SK-N-MC (cell line): ENCODE data around the gene MED22.
"Not testable (repeated sequence)": the region's sequence is repeated elsewhere in the genome, so short reads cannot be mapped to it uniquely, and the experiment has no call there.

Source experiments
- DNase-seq: peaks from one replicate; pipeline ENCODE4 v3.0.0-alpha.2; 2011; ENCODE audit warnings: low read depth, low spot score
- H3K27ac ChIP-seq: fragments of 200-600 bp; sonication (generic); 2 replicates; pipeline ENCODE4 v1.5.1; 2016; ENCODE audit warnings: mixed run types
- H3K36me3 ChIP-seq: fragments of 200-600 bp; sonication (generic); 2 replicates; pipeline ENCODE4 v1.6.1; 2017; ENCODE audit warnings: antibody characterized with exemption, low read length, mixed read lengths; ENCODE audit not compliant: insufficient read depth
- H3K4me3 ChIP-seq: fragments of 200-600 bp; sonication (generic); 2 replicates; pipeline ENCODE4 v1.5.1; 2016
- H3K9ac ChIP-seq: fragments of 200-600 bp; sonication (generic); 2 replicates; pipeline ENCODE4 v1.8.0; 2017; ENCODE audit warnings: mixed run types, mixed read lengths; ENCODE audit not compliant: insufficient read length
- H3K9me3 ChIP-seq: fragments of 200-600 bp; sonication (generic); 2 replicates; pipeline ENCODE4 v1.6.1; 2017; ENCODE audit warnings: low read depth, mild to moderate bottlenecking, antibody characterized with exemption, low read length, moderate library complexity, mixed read lengths
- EZH2 ChIP-seq: fragments of 200-600 bp; sonication (generic); IDR thresholded peaks from one replicate; pipeline ENCODE4 v1.6.1; 2017; ENCODE audit warnings: antibody characterized with exemption
- FOXP2 ChIP-seq: optimal IDR thresholded peaks from 2 replicates; pipeline ENCODE3; 2011; ENCODE audit warnings: mild to moderate bottlenecking, moderate library complexity; ENCODE audit not compliant: insufficient read depth; ENCODE audit errors: extremely low read length, control extremely low read depth
- POLR2AphosphoS5 ChIP-seq: IDR thresholded peaks from 2 replicates; pipeline ENCODE4 v1.6.1; 2012; ENCODE audit warnings: mild to moderate bottlenecking, low read depth, low read length, borderline replicate concordance

Gene MED22

GRCh38 chr9:133347985-133348717 is at the start of gene MED22, which contains the start of gene RPL7A:
Gene MED22, minus strand, starts transcription at chr9:133348131. Its CDS starts 1,469 bp downstream, at chr9:133346662.
Gene RPL7A, plus strand, starts transcription at chr9:133348218. Its CDS starts 26 bp downstream, at chr9:133348244.
- Histone ChIP-seq H3K9ac (peak within 1 kb of the TSS; percentile 98), H3K36me3 (peaks cover 78% of the 10 kb centered on the region), H3K4me3 (peak within 1 kb of the TSS; percentile 93), H3K27ac (peak within 1 kb of the TSS; percentile 97), H3K9me3 (no peaks in the 10 kb centered on the region)
- TF ChIP-seq POLR2AphosphoS5 (peak; percentile 99), EZH2 (no peak), FOXP2 (peak; percentile 42)
- peak; percentile 93 for DNase-seq

GRCh38 chr9:133397370-133397769 is 49.4 kb upstream of the MED22 start:
- Histone ChIP-seq H3K36me3 (no peaks in the 10 kb centered on the region), H3K9ac (no peak overlapping the region), H3K9me3 (no peaks in the 10 kb centered on the region), H3K27ac (no peak overlapping the region), H3K4me3 (no peak overlapping the region)
- DNase-seq = no peak
- TF ChIP-seq EZH2 (no peak), FOXP2 (no peak), POLR2AphosphoS5 (no peak)

- no peaks in the 10 kb centered on the region for H3K9me3 ChIP-seq
- no peak for TF ChIP-seq EZH2
- no peak for TF ChIP-seq POLR2AphosphoS5
- TF ChIP-seq FOXP2 = no peak
- H3K4me3 ChIP-seq = no peak overlapping the region
- no peaks in the 10 kb centered on the region for H3K36me3 ChIP-seq
- H3K27ac ChIP-seq = no peak overlapping the region
- no peak overlapping the region for H3K9ac ChIP-seq
- DNase-seq = no peak
These were observed 49.0 kb upstream of the MED22 start for GRCh38 chr9:133396952-133397351.

GRCh38 chr9:133394687-133395271 is 46.8 kb upstream of the MED22 start:
- Histone ChIP-seq H3K27ac (no peak overlapping the region), H3K4me3 (no peak overlapping the region), H3K9me3 (no peaks in the 10 kb centered on the region), H3K9ac (no peak overlapping the region), H3K36me3 (no peaks in the 10 kb centered on the region)
- TF ChIP-seq POLR2AphosphoS5 (no peak), FOXP2 (no peak), EZH2 (no peak)
- no peak for DNase-seq

- Histone ChIP-seq H3K4me3 (no peak overlapping the region), H3K36me3 (no peaks in the 10 kb centered on the region), H3K9ac (no peak overlapping the region), H3K27ac (no peak overlapping the region), H3K9me3 (no peaks in the 10 kb centered on the region)
- TF ChIP-seq FOXP2 = no peak
- TF ChIP-seq POLR2AphosphoS5 = no peak
- TF ChIP-seq EZH2 = no peak
- no peak for DNase-seq
These were observed 45.5 kb upstream of the MED22 start for GRCh38 chr9:133393399-133393798.

- not testable (repeated sequence) for H3K9ac ChIP-seq, H3K4me3 ChIP-seq, H3K36me3 ChIP-seq, H3K27ac ChIP-seq, DNase-seq, H3K9me3 ChIP-seq
These were observed 44.4 kb upstream of the MED22 start for GRCh38 chr9:133392308-133392707.

- H3K4me3 ChIP-seq, DNase-seq, H3K9ac ChIP-seq, H3K27ac ChIP-seq, H3K36me3 ChIP-seq, H3K9me3 ChIP-seq: not testable (repeated sequence)
These were observed 43.5 kb upstream of the MED22 start for GRCh38 chr9:133391449-133391848.

- DNase-seq = no peak
- Histone ChIP-seq H3K4me3 (no peak overlapping the region), H3K27ac (no peak overlapping the region), H3K9me3 (no peaks in the 10 kb centered on the region), H3K36me3 (no peaks in the 10 kb centered on the region), H3K9ac (no peak overlapping the region)
- TF ChIP-seq POLR2AphosphoS5 (no peak), EZH2 (no peak), FOXP2 (no peak)
These were observed 42.8 kb upstream of the MED22 start for GRCh38 chr9:133390713-133391112.

- no peaks in the 10 kb centered on the region for H3K9me3 ChIP-seq
- TF ChIP-seq FOXP2 = no peak
- no peak for TF ChIP-seq EZH2
- TF ChIP-seq POLR2AphosphoS5 = no peak
These were observed 41.6 kb upstream of the MED22 start for GRCh38 chr9:133389562-133389961.

GRCh38 chr9:133389025-133389557 is 41.2 kb upstream of the MED22 start:
- H3K4me3 ChIP-seq = no peak overlapping the region
- no peak overlapping the region for H3K9ac ChIP-seq
- no peaks in the 10 kb centered on the region for H3K36me3 ChIP-seq
- no peak overlapping the region for H3K27ac ChIP-seq
- no peak for TF ChIP-seq EZH2
- TF ChIP-seq POLR2AphosphoS5 = no peak
- no peak for TF ChIP-seq FOXP2
- no peak for DNase-seq
- H3K9me3 ChIP-seq = no peaks in the 10 kb centered on the region

More at GRCh38 chr9:133389562-133389961, 41.6 kb upstream of the MED22 start:
- DNase-seq = no peak
- no peak overlapping the region for H3K9ac ChIP-seq
- no peak overlapping the region for H3K4me3 ChIP-seq
- no peaks in the 10 kb centered on the region for H3K36me3 ChIP-seq
- H3K27ac ChIP-seq = no peak overlapping the region
